Measurements from ENCODE around the gene MRM2.

GRCh38 chr7:2258661-2259365 is 16.8 kb upstream of the MRM2 start:
- no peak for TF ChIP-seq BACH2 (CRISPR knock-in tag; IDR thresholded peaks at IDR 0.05; ENCODE audit: borderline replicate concordance)
- no peak for TF ChIP-seq ISL1 (CRISPR knock-in tag; IDR thresholded peaks at IDR 0.05)
- TF ChIP-seq ZC3H10 (CRISPR knock-in tag; IDR thresholded peaks at IDR 0.05) = no peak
- TF ChIP-seq GLIS3 (CRISPR knock-in tag; IDR thresholded peaks at IDR 0.05) = no peak
- TF ChIP-seq TCF4 (CRISPR knock-in tag; IDR thresholded peaks at IDR 0.05; ENCODE audit: borderline replicate concordance) = no peak
- TF ChIP-seq SNAI2 (CRISPR knock-in tag; IDR thresholded peaks at IDR 0.05) = no peak
- no peak for TF ChIP-seq ZFP3 (CRISPR knock-in tag; IDR thresholded peaks at IDR 0.05)
- TF ChIP-seq, protein P1, sequence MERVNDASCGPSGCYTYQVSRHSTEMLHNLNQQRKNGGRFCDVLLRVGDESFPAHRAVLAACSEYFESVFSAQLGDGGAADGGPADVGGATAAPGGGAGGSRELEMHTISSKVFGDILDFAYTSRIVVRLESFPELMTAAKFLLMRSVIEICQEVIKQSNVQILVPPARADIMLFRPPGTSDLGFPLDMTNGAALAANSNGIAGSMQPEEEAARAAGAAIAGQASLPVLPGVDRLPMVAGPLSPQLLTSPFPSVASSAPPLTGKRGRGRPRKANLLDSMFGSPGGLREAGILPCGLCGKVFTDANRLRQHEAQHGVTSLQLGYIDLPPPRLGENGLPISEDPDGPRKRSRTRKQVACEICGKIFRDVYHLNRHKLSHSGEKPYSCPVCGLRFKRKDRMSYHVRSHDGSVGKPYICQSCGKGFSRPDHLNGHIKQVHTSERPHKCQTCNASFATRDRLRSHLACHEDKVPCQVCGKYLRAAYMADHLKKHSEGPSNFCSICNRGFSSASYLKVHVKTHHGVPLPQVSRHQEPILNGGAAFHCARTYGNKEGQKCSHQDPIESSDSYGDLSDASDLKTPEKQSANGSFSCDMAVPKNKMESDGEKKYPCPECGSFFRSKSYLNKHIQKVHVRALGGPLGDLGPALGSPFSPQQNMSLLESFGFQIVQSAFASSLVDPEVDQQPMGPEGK (CRISPR knock-in tag; IDR thresholded peaks at IDR 0.05; ENCODE audit: borderline replicate concordance) = no peak
- TF ChIP-seq, protein P2, sequence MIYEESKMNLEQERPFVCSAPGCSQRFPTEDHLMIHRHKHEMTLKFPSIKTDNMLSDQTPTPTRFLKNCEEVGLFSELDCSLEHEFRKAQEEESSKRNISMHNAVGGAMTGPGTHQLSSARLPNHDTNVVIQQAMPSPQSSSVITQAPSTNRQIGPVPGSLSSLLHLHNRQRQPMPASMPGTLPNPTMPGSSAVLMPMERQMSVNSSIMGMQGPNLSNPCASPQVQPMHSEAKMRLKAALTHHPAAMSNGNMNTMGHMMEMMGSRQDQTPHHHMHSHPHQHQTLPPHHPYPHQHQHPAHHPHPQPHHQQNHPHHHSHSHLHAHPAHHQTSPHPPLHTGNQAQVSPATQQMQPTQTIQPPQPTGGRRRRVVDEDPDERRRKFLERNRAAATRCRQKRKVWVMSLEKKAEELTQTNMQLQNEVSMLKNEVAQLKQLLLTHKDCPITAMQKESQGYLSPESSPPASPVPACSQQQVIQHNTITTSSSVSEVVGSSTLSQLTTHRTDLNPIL (CRISPR knock-in tag; IDR thresholded peaks at IDR 0.05; ENCODE audit: low read depth) = no peak
- no peak for TF ChIP-seq RARB (CRISPR knock-in tag; IDR thresholded peaks at IDR 0.05)
